ENCODE measurements around the gene CALML3. TPM values are rescaled to one million over a fixed set of nuclear protein-coding genes. Genes with fewer than 3 reads are reported as not detected.

CALML3 gene
- total and polyA plus RNA-seq, 4 donors, result 0.02 to 0.11 (median 0.04) TPM; not detected in 1

- ATAC-seq (ENCODE audit: insufficient read depth, low FRiP score) (no peak), DNase-seq (no peak)
- peaks cover 0 to 8% (median 0%) of the 10 kb centered on the region in 4 donors for H3K9me3 ChIP-seq (ENCODE audit: control insufficient read depth in 4 of 4, insufficient read depth in 3 of 4, low read length in 3 of 4)
- no peaks in the 10 kb centered on the region for H3K27me3 ChIP-seq (ENCODE audit: control insufficient read depth in 3 of 3, insufficient read depth in 3 of 3, low read length in 2 of 3)
- H3K4me3 ChIP-seq, result no peak overlapping the region
- H3K4me1 ChIP-seq (ENCODE audit: control insufficient read depth in 5 of 5, insufficient read depth in 5 of 5, low read length in 5 of 5), result peaks cover 0 to 13% (median 0%) of the 10 kb centered on the region in 5 donors
- H3K9ac ChIP-seq (ENCODE audit: insufficient read depth in 1 of 2, low read length in 2 of 2), result no peak overlapping the region
- H3K27ac ChIP-seq (ENCODE audit: low read depth in 1 of 2, low read length in 1 of 2), result no peak overlapping the region
- no peaks in the 10 kb centered on the region for H3K36me3 ChIP-seq (ENCODE audit: control insufficient read depth in 4 of 4, insufficient read depth in 4 of 4, low read length in 4 of 4)
- WGBS, 2 donors, result 92 to 93% methylated on average over 25 of the region's 25 CpGs
- TF ChIP-seq CTCF (IDR thresholded peaks at IDR 0.05; ENCODE audit: control extremely low read depth, extremely low read depth), result no peak
Measured at GRCh38 chr10:5496261-5497250, 28.2 kb upstream of the CALML3 start.

GRCh38 chr10:5497289-5497688 lies 27.5 kb upstream of the CALML3 start:
- ATAC-seq (ENCODE audit: insufficient read depth, low FRiP score), result no peak
- H3K9me3 ChIP-seq (ENCODE audit: control insufficient read depth in 4 of 4, insufficient read depth in 3 of 4, low read length in 3 of 4), result peaks cover 0 to 7% (median 0%) of the 10 kb centered on the region in 4 donors
- H3K36me3 ChIP-seq (ENCODE audit: control insufficient read depth in 4 of 4, insufficient read depth in 4 of 4, low read length in 4 of 4), result no peaks in the 10 kb centered on the region
- H3K4me3 ChIP-seq, result no peak overlapping the region
- no peak for DNase-seq
- no peak overlapping the region for H3K27ac ChIP-seq (ENCODE audit: low read depth in 1 of 2, low read length in 1 of 2)
- no peaks in the 10 kb centered on the region for H3K27me3 ChIP-seq (ENCODE audit: control insufficient read depth in 3 of 3, insufficient read depth in 3 of 3, low read length in 2 of 3)
- H3K9ac ChIP-seq (ENCODE audit: insufficient read depth in 1 of 2, low read length in 2 of 2), result no peak overlapping the region
- H3K4me1 ChIP-seq (ENCODE audit: control insufficient read depth in 5 of 5, insufficient read depth in 5 of 5, low read length in 5 of 5), result peaks cover 0 to 15% (median 2%) of the 10 kb centered on the region in 5 donors
- no peak for TF ChIP-seq CTCF (IDR thresholded peaks at IDR 0.05; ENCODE audit: control extremely low read depth, extremely low read depth)
- WGBS, 2 donors, result 93 to 95% methylated on average over 6 of the region's 6 CpGs

GRCh38 chr10:5497948-5498730 lies 26.6 kb upstream of the CALML3 start:
- H3K4me1 ChIP-seq (ENCODE audit: control insufficient read depth in 5 of 5, insufficient read depth in 5 of 5, low read length in 5 of 5), result peaks cover 0 to 22% (median 6%) of the 10 kb centered on the region in 5 donors
- no peak overlapping the region for H3K27ac ChIP-seq (ENCODE audit: low read depth in 1 of 2, low read length in 1 of 2)
- TF ChIP-seq CTCF (IDR thresholded peaks at IDR 0.05; ENCODE audit: control extremely low read depth, extremely low read depth), result no peak
- H3K9me3 ChIP-seq (ENCODE audit: control insufficient read depth in 4 of 4, insufficient read depth in 3 of 4, low read length in 3 of 4), result no peaks in the 10 kb centered on the region
- H3K9ac ChIP-seq (ENCODE audit: insufficient read depth in 1 of 2, low read length in 2 of 2), result no peak overlapping the region
- H3K27me3 ChIP-seq (ENCODE audit: control insufficient read depth in 3 of 3, insufficient read depth in 3 of 3, low read length in 2 of 3), result no peaks in the 10 kb centered on the region
- no peak for ATAC-seq (ENCODE audit: insufficient read depth, low FRiP score)
- H3K4me3 ChIP-seq, result no peak overlapping the region
- WGBS, 2 donors, result 94 to 95% methylated on average over 19 of the region's 19 CpGs
- no peak for DNase-seq
- H3K36me3 ChIP-seq (ENCODE audit: control insufficient read depth in 4 of 4, insufficient read depth in 4 of 4, low read length in 4 of 4), result no peaks in the 10 kb centered on the region

Measured in lung (tissue), 12 donors.